Activated gamma-delta T cell treated with Interleukin-2 at 50 U/mL for 16 hours (primary cell): ENCODE data around the gene SP7.
"Not testable (repeated sequence)": the region's sequence is repeated elsewhere in the genome, so short reads cannot be mapped to it uniquely, and the experiment has no call there.

Experiments used
- DNase-seq: peaks from one replicate; pipeline ENCODE4 v3.0.0-alpha.2; 2020

The SP7 gene

GRCh38 chr12:53313996-53314395 is 22.2 kb downstream of the SP7 start:
- no peak for DNase-seq

GRCh38 chr12:53308276-53308675 is 27.9 kb downstream of the SP7 start:
- no peak for DNase-seq

GRCh38 chr12:53306826-53307225 is 29.3 kb downstream of the SP7 start:
- DNase-seq: no peak

GRCh38 chr12:53302903-53303302 is 33.3 kb downstream of the SP7 start:
- DNase-seq: no peak

GRCh38 chr12:53300187-53300586 is 36.0 kb downstream of the SP7 start:
- no peak for DNase-seq

GRCh38 chr12:53299454-53300180 is 36.5 kb downstream of the SP7 start, which contains the start of gene MYG1:
TSS of gene MYG1 (plus strand) at chr12:53299695. CDS start at chr12:53299738, 43 bp downstream.
- DNase-seq: peak; percentile 76

- no peak for DNase-seq
These were observed 37.1 kb downstream of the SP7 start for GRCh38 chr12:53299101-53299453.

- DNase-seq: no peak
These were observed 38.0 kb downstream of the SP7 start for GRCh38 chr12:53298164-53298563.

GRCh38 chr12:53297106-53297505 is 39.0 kb downstream of the SP7 start:
- not testable (repeated sequence) for DNase-seq

- DNase-seq: no peak
These were observed 40.3 kb downstream of the SP7 start for GRCh38 chr12:53295891-53296219.

- peak; percentile 85 for DNase-seq
These were observed 40.9 kb downstream of the SP7 start, which contains the start of gene PFDN5 for GRCh38 chr12:53295070-53295890. TSS of gene PFDN5 (plus strand) at chr12:53295542. CDS start at chr12:53295568, 26 bp downstream.

GRCh38 chr12:53292426-53292825 is 43.7 kb downstream of the SP7 start:
- DNase-seq: no peak

GRCh38 chr12:53290661-53291060 is 45.5 kb downstream of the SP7 start:
- no peak for DNase-seq

GRCh38 chr12:53289891-53290290 is 46.3 kb downstream of the SP7 start:
- no peak for DNase-seq

- no peak for DNase-seq
These were observed 47.8 kb downstream of the SP7 start for GRCh38 chr12:53288322-53288721.

- DNase-seq: peak; percentile 72
These were observed 48.4 kb downstream of the SP7 start for GRCh38 chr12:53287741-53288216.

- DNase-seq: no peak
These were observed 49.7 kb downstream of the SP7 start for GRCh38 chr12:53286448-53286847.

GRCh38 chr12:53279888-53280498 is 56.2 kb downstream of the SP7 start:
- no peak for DNase-seq

- no peak for DNase-seq
These were observed 56.8 kb downstream of the SP7 start for GRCh38 chr12:53279283-53279869.

GRCh38 chr12:53277981-53278380 is 58.2 kb downstream of the SP7 start:
- DNase-seq: no peak
